CD4-positive, alpha-beta T cell treated with Interleukin-15 for 1 hour (primary cell): ENCODE measurements around the gene PTGFRN.
"Not testable (repeated sequence)": the region's sequence is repeated elsewhere in the genome, so short reads cannot be mapped to it uniquely, and the experiment has no call there.

Source experiments
- DNase-seq: peaks from one replicate; pipeline ENCODE4 v3.0.0-alpha.2; 2020

PTGFRN gene

GRCh38 chr1:116909512-116910378, at the start of gene PTGFRN:
Gene PTGFRN, plus strand, starts transcription at chr1:116909916. Its CDS starts 288 bp downstream, at chr1:116910204.
- DNase-seq, result no peak

- DNase-seq, result not testable (repeated sequence)
Observed at GRCh38 chr1:116860167-116860566, 49.5 kb upstream of the PTGFRN start.

- DNase-seq, result no peak
Observed at GRCh38 chr1:116861137-116861536, 48.6 kb upstream of the PTGFRN start.

- not testable (repeated sequence) for DNase-seq
Observed at GRCh38 chr1:116863031-116863430, 46.7 kb upstream of the PTGFRN start.

GRCh38 chr1:116866478-116866877, 43.2 kb upstream of the PTGFRN start:
- not testable (repeated sequence) for DNase-seq

- no peak for DNase-seq
Observed at GRCh38 chr1:116868385-116868784, 41.3 kb upstream of the PTGFRN start.

GRCh38 chr1:116869611-116870010, 40.1 kb upstream of the PTGFRN start:
- no peak for DNase-seq

- no peak for DNase-seq
Observed at GRCh38 chr1:116870300-116870699, 39.4 kb upstream of the PTGFRN start.

- no peak for DNase-seq
Observed at GRCh38 chr1:116871779-116872146, 38.0 kb upstream of the PTGFRN start.

GRCh38 chr1:116873680-116874271, 35.9 kb upstream of the PTGFRN start:
- DNase-seq, result no peak

GRCh38 chr1:116874733-116875249, 34.9 kb upstream of the PTGFRN start:
- DNase-seq, result no peak

- no peak for DNase-seq
Observed at GRCh38 chr1:116875391-116875790, 34.3 kb upstream of the PTGFRN start.

GRCh38 chr1:116875946-116876345, 33.8 kb upstream of the PTGFRN start:
- not testable (repeated sequence) for DNase-seq

GRCh38 chr1:116877141-116877818, 32.4 kb upstream of the PTGFRN start:
- DNase-seq, result no peak

- DNase-seq, result no peak
Observed at GRCh38 chr1:116878804-116879477, 30.8 kb upstream of the PTGFRN start.

GRCh38 chr1:116879478-116880133, 30.1 kb upstream of the PTGFRN start:
- no peak for DNase-seq

- no peak for DNase-seq
Observed at GRCh38 chr1:116880917-116881316, 28.8 kb upstream of the PTGFRN start.

GRCh38 chr1:116881879-116882520, 27.7 kb upstream of the PTGFRN start:
- no peak for DNase-seq

GRCh38 chr1:116882866-116883265, 26.9 kb upstream of the PTGFRN start:
- no peak for DNase-seq

GRCh38 chr1:116886291-116886878, 23.3 kb upstream of the PTGFRN start:
- DNase-seq, result no peak

- DNase-seq, result no peak
Observed at GRCh38 chr1:116887212-116887611, 22.5 kb upstream of the PTGFRN start.
